HCT116 (cell line): ENCODE results near the gene AIF1. TPM values are rescaled to one million over a fixed set of nuclear protein-coding genes. Genes with fewer than 3 reads are reported as not detected.

ENCODE experiments used
- ATAC-seq: fragments of 200-7000 bp; cut with Tn5 transposase; 2 replicates; pipeline ENCODE4 v1.9.1; 2020; ENCODE audit warnings: mild to moderate bottlenecking, moderate library complexity
- BruUV-seq: library from RNA; stranded (reverse); fragments of 400-500 nt; replicated peaks from 2 replicates; lab custom pipeline; 2021; lab: Mats Ljungman, UMichigan
- CTCF ChIA-PET: fragments of 300-600 bp; sonication (Branson Sonifier 250); formaldehyde crosslinking; loops from one replicate; lab custom pipeline; 2021; ENCODE audit warnings: antibody characterized with exemption; lab: Charles Lee
- POLR2A ChIA-PET: fragments of 300-600, 350-600 bp; sonication (Branson Sonifier 250); formaldehyde crosslinking; loops from one replicate; lab custom pipeline; 2021; ENCODE audit warnings: antibody characterized with exemption; lab: Charles Lee
- RAD21 ChIA-PET, 2 experiments: fragments of 300-600 bp; sonication (Branson Sonifier 250); formaldehyde crosslinking; loops; one replicate each; lab custom pipeline; 2023; ENCODE audit warnings: low total read pairs in 2 of 2; ENCODE audit not compliant: uncharacterized antibody in 2 of 2, unreplicated experiment in 2 of 2, low non-redundant PET in 1 of 2; lab: Charles Lee
- DNase-seq: peaks from one replicate; pipeline ENCODE4 v3.0.0-alpha.2; 2010; ENCODE audit warnings: low read depth, low spot score
- H2AFZ ChIP-seq: fragments of 200-600 bp; shearing (Covaris generic), sonication (generic); 2 replicates; pipeline ENCODE4 v1.6.1; 2017; ENCODE audit warnings: low read depth, mixed run types, mixed read lengths, antibody characterized with exemption, low read length; ENCODE audit not compliant: poor library complexity, severe bottlenecking
- H3K27ac ChIP-seq: 2 replicates; pipeline ENCODE4 v1.5.1; 2012; ENCODE audit warnings: low read depth, low read length
- H3K27me3 ChIP-seq: fragments of 200-600 bp; sonication (generic); 2 replicates; pipeline ENCODE4 v1.6.1; 2016; ENCODE audit warnings: mixed run types, low read length, mixed read lengths; ENCODE audit not compliant: insufficient read depth
- H3K36me3 ChIP-seq, 2 experiments: fragments of 200-500 bp in 1 of 2; fragments of 200-600 bp in 1 of 2; sonication (Bioruptor generic) in 1 of 2; sonication (generic) in 1 of 2; 2 replicates each; pipeline versions ENCODE4 v1.5.1 to v1.6.1; 2014 to 2016; ENCODE audit warnings: low read length in 2 of 2, inconsistent platforms in 1 of 2, mixed read lengths in 1 of 2, mixed run types in 1 of 2; ENCODE audit not compliant: insufficient read depth in 2 of 2, control insufficient read depth in 1 of 2
- H3K4me1 ChIP-seq, 2 experiments: fragments of 200-600 bp in 1 of 2; sonication (generic) in 1 of 2; 2 replicates each; pipeline versions ENCODE4 v1.5.1 to v1.6.1; 2012 to 2017; ENCODE audit warnings: low read length in 2 of 2, inconsistent platforms in 1 of 2, mild to moderate bottlenecking in 1 of 2, mixed read lengths in 1 of 2, mixed run types in 1 of 2, moderate library complexity in 1 of 2; ENCODE audit not compliant: insufficient read depth in 2 of 2, control insufficient read depth in 1 of 2
- H3K4me2 ChIP-seq: fragments of 200-600 bp; sonication (generic); 2 replicates; pipeline ENCODE4 v1.6.1; 2017; ENCODE audit warnings: mixed run types, low read length, mixed read lengths
- H3K4me3 ChIP-seq, 2 experiments: fragments of 200-600 bp in 1 of 2; sonication (generic) in 1 of 2; replicated peaks in 1 of 2; 2 replicates each; pipeline ENCODE4 v1.5.1; 2011 to 2016; ENCODE audit warnings: low read length in 2 of 2, control low read depth in 1 of 2, low read depth in 1 of 2, mild to moderate bottlenecking in 1 of 2, mixed read lengths in 1 of 2, mixed run types in 1 of 2
- H3K79me2 ChIP-seq: fragments of 200-600 bp; sonication (generic); 2 replicates; pipeline ENCODE4 v1.6.1; 2017; ENCODE audit warnings: mild to moderate bottlenecking, mixed run types, low read length, moderate library complexity, mixed read lengths; ENCODE audit not compliant: insufficient read depth
- H3K9ac ChIP-seq: fragments of 200-600 bp; sonication (generic); 2 replicates; pipeline ENCODE4 v1.6.1; 2016; ENCODE audit warnings: low read length, mixed read lengths
- H3K9me2 ChIP-seq: fragments of 200-600 bp; sonication (generic), shearing (Covaris generic); 2 replicates; pipeline ENCODE4 v1.6.1; 2017; ENCODE audit warnings: mixed run types, mild to moderate bottlenecking, moderate library complexity; ENCODE audit not compliant: insufficient read depth
- H3K9me3 ChIP-seq, 2 experiments: fragments of 200-500 bp in 1 of 2; fragments of 200-600 bp in 1 of 2; sonication (Bioruptor generic) in 1 of 2; sonication (generic) in 1 of 2; 2 replicates each; pipeline ENCODE4 v1.6.1; 2014 to 2017; ENCODE audit warnings: low read length in 2 of 2, mixed read lengths in 2 of 2, inconsistent platforms in 1 of 2, low read depth in 1 of 2, mild to moderate bottlenecking in 1 of 2, mixed run types in 1 of 2, moderate library complexity in 1 of 2; ENCODE audit not compliant: control insufficient read depth in 1 of 2, insufficient read depth in 1 of 2
- H4K20me1 ChIP-seq: fragments of 200-600 bp; sonication (generic), shearing (Covaris generic); 2 replicates; pipeline ENCODE4 v1.6.1; 2017; ENCODE audit warnings: mixed run types, mild to moderate bottlenecking, moderate library complexity; ENCODE audit not compliant: insufficient read depth
- CEBPB ChIP-seq: IDR thresholded peaks from 2 replicates; pipeline ENCODE4 v1.6.1; 2012; ENCODE audit warnings: low read depth
- EGR1 ChIP-seq: IDR thresholded peaks from 2 replicates; pipeline ENCODE4 v1.6.1; 2012; ENCODE audit warnings: low read depth
- ELF1 ChIP-seq: IDR thresholded peaks from 2 replicates; pipeline ENCODE4 v1.6.1; 2012; ENCODE audit warnings: low read depth, borderline replicate concordance
- EZH2 ChIP-seq: fragments of 200-600 bp; sonication (generic); IDR thresholded peaks from 2 replicates; pipeline ENCODE4 v1.6.1; 2017; ENCODE audit warnings: antibody characterized with exemption, mixed run types
- FOSL1 ChIP-seq: IDR thresholded peaks from 2 replicates; pipeline ENCODE4 v1.6.1; 2012; ENCODE audit warnings: low read depth
- JUND ChIP-seq: IDR thresholded peaks from 2 replicates; pipeline ENCODE4 v1.6.1; 2012
- POLR2A ChIP-seq: IDR thresholded peaks from 2 replicates; pipeline ENCODE4 v1.7.0; 2011; ENCODE audit warnings: borderline replicate concordance; ENCODE audit not compliant: insufficient read depth, insufficient read length; ENCODE audit errors: extremely low read depth
- POLR2AphosphoS5 ChIP-seq: IDR thresholded peaks from 2 replicates; pipeline ENCODE4 v1.6.1; 2011; ENCODE audit warnings: mild to moderate bottlenecking, low read depth, low read length, moderate library complexity
- SIN3A ChIP-seq: IDR thresholded peaks from 2 replicates; pipeline ENCODE4 v1.6.1; 2012; ENCODE audit warnings: low read depth
- SP1 ChIP-seq: IDR thresholded peaks from 2 replicates; pipeline ENCODE4 v1.6.1; 2012; ENCODE audit warnings: low read depth
- SRF ChIP-seq: IDR thresholded peaks from 2 replicates; pipeline ENCODE4 v1.6.1; 2012; ENCODE audit warnings: low read depth
- YY1 ChIP-seq: IDR thresholded peaks from 2 replicates; pipeline ENCODE4 v1.6.1; 2011; ENCODE audit warnings: low read length, low read depth, moderate library complexity, mild to moderate bottlenecking; ENCODE audit not compliant: insufficient replicate concordance; ENCODE audit errors: extremely low read depth
- ZFX ChIP-seq: fragments of 450-650 bp; IDR thresholded peaks from 2 replicates; pipeline ENCODE4 v1.6.1; 2017
- ZNF274 ChIP-seq: fragments of 200-500 bp; sonication (Bioruptor generic); IDR thresholded peaks from 2 replicates; pipeline ENCODE4 v1.6.1; 2014; ENCODE audit warnings: mild to moderate bottlenecking, low read depth, low read length, inconsistent platforms
- intact Hi-C: fragments of 100-400 bp; cut with micrococcal nuclease; formaldehyde crosslinking; loops from 2 replicates; pipeline ENCODE4 v1.10.0; 2022
- total RNA-seq: library from RNA; stranded (reverse); gene quantifications from one replicate; pipeline ENCODE4 v1.2.1, GENCODE V29; 2021; ENCODE audit not compliant: unreplicated experiment
- TF ChIP-seq, protein P1 (sequence below): IDR thresholded peaks from 2 replicates; pipeline ENCODE4 v1.6.1; 2012; ENCODE audit warnings: low read depth
- TF ChIP-seq, protein P2 (sequence below), 3 experiments: fragments of 200-600 bp in 1 of 3; sonication (generic) in 1 of 3; IDR thresholded peaks in 2 of 3; conservative IDR thresholded peaks in 1 of 3; 2 replicates each; pipeline ENCODE4 v1.5.1; 2012 to 2017; ENCODE audit warnings: low read depth in 2 of 3, low read length in 2 of 3, antibody characterized with exemption in 1 of 3, borderline replicate concordance in 1 of 3, control low read depth in 1 of 3, mild to moderate bottlenecking in 1 of 3, mixed read lengths in 1 of 3, mixed run types in 1 of 3, moderate library complexity in 1 of 3; ENCODE audit not compliant: insufficient read depth in 1 of 3
- TF ChIP-seq, protein P3 (sequence below): IDR thresholded peaks from 2 replicates; pipeline ENCODE4 v1.6.1; 2012

The AIF1 gene
- total RNA-seq, 1 experiment from 2014 or later = not detected

DNA sequence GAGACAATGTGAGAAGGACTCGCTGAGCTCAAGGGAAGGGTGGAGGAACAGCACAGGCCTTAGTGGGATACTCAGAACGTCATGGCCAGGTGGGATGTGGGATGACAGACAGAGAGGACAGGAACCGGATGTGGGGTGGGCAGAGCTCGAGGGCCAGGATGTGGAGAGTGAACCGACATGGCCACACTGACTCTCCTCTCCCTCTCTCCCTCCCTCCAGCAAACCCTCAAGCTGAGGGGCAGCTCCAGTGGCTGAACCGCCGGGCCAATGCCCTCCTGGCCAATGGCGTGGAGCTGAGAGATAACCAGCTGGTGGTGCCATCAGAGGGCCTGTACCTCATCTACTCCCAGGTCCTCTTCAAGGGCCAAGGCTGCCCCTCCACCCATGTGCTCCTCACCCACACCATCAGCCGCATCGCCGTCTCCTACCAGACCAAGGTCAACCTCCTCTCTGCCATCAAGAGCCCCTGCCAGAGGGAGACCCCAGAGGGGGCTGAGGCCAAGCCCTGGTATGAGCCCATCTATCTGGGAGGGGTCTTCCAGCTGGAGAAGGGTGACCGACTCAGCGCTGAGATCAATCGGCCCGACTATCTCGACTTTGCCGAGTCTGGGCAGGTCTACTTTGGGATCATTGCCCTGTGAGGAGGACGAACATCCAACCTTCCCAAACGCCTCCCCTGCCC, 38.0 kb upstream of the AIF1 start:
- ChIA-PET CTCF (interaction anchor here (0.8 to 0.9 kb wide), 2 partner anchors 21 to 31 kb away, joined by 3 read pairs; partner anchors contain the start of gene ATP6V1G2), RAD21 (no interaction called here), POLR2A (interaction anchor here (0.8 kb wide), 1 partner anchor 75 kb away, joined by 3 read pairs; no protein-coding TSS in a partner anchor)
- no peak overlapping the region for H3K4me3 ChIP-seq
- intact Hi-C loops = no loop called here
- no peak overlapping the region for H3K4me2 ChIP-seq
- no peak for TF ChIP-seq SRF
- TF ChIP-seq EZH2 = no peak
- no peak for TF ChIP-seq FOSL1
- no peak for TF ChIP-seq JUND
- no peak for TF ChIP-seq ZNF274
- TF ChIP-seq, protein P1, sequence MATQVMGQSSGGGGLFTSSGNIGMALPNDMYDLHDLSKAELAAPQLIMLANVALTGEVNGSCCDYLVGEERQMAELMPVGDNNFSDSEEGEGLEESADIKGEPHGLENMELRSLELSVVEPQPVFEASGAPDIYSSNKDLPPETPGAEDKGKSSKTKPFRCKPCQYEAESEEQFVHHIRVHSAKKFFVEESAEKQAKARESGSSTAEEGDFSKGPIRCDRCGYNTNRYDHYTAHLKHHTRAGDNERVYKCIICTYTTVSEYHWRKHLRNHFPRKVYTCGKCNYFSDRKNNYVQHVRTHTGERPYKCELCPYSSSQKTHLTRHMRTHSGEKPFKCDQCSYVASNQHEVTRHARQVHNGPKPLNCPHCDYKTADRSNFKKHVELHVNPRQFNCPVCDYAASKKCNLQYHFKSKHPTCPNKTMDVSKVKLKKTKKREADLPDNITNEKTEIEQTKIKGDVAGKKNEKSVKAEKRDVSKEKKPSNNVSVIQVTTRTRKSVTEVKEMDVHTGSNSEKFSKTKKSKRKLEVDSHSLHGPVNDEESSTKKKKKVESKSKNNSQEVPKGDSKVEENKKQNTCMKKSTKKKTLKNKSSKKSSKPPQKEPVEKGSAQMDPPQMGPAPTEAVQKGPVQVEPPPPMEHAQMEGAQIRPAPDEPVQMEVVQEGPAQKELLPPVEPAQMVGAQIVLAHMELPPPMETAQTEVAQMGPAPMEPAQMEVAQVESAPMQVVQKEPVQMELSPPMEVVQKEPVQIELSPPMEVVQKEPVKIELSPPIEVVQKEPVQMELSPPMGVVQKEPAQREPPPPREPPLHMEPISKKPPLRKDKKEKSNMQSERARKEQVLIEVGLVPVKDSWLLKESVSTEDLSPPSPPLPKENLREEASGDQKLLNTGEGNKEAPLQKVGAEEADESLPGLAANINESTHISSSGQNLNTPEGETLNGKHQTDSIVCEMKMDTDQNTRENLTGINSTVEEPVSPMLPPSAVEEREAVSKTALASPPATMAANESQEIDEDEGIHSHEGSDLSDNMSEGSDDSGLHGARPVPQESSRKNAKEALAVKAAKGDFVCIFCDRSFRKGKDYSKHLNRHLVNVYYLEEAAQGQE = no peak
- TF ChIP-seq ZFX = no peak
- TF ChIP-seq SP1 = no peak
- TF ChIP-seq POLR2AphosphoS5 = no peak
- TF ChIP-seq, protein P2, sequence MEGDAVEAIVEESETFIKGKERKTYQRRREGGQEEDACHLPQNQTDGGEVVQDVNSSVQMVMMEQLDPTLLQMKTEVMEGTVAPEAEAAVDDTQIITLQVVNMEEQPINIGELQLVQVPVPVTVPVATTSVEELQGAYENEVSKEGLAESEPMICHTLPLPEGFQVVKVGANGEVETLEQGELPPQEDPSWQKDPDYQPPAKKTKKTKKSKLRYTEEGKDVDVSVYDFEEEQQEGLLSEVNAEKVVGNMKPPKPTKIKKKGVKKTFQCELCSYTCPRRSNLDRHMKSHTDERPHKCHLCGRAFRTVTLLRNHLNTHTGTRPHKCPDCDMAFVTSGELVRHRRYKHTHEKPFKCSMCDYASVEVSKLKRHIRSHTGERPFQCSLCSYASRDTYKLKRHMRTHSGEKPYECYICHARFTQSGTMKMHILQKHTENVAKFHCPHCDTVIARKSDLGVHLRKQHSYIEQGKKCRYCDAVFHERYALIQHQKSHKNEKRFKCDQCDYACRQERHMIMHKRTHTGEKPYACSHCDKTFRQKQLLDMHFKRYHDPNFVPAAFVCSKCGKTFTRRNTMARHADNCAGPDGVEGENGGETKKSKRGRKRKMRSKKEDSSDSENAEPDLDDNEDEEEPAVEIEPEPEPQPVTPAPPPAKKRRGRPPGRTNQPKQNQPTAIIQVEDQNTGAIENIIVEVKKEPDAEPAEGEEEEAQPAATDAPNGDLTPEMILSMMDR (IDR thresholded peaks at IDR 0.05 in 2 of 3, conservative IDR thresholded peaks at IDR 0.05 in 1 of 3; ENCODE audit: borderline replicate concordance in 1 of 3, insufficient read depth in 1 of 3, low read depth in 2 of 3, low read length in 2 of 3) = no peak
- TF ChIP-seq CEBPB = no peak
- no peak for TF ChIP-seq SIN3A
- TF ChIP-seq, protein P3, sequence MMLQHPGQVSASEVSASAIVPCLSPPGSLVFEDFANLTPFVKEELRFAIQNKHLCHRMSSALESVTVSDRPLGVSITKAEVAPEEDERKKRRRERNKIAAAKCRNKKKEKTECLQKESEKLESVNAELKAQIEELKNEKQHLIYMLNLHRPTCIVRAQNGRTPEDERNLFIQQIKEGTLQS = no peak
- TF ChIP-seq POLR2A = no peak
- no peak for TF ChIP-seq ELF1
- TF ChIP-seq EGR1 = no peak
- TF ChIP-seq YY1 = no peak
- H2AFZ ChIP-seq = no peak overlapping the region
- DNase-seq (no peak), ATAC-seq (no peak)
- BruUV-seq = no TSS peak
- no peak overlapping the region for H3K9ac ChIP-seq
- no peaks in the 10 kb centered on the region for H3K9me2 ChIP-seq
- H3K79me2 ChIP-seq = no peaks in the 10 kb centered on the region
- no peaks in the 10 kb centered on the region for H3K9me3 ChIP-seq
- no peaks in the 10 kb centered on the region for H3K36me3 ChIP-seq
- H4K20me1 ChIP-seq = no peaks in the 10 kb centered on the region
- H3K4me1 ChIP-seq = peaks cover 4 to 18% of the 10 kb centered on the region in 2 experiments; a peak in 2 of 4 replicates
- H3K27me3 ChIP-seq = no peaks in the 10 kb centered on the region
- no peak overlapping the region for H3K27ac ChIP-seq
